SK-N-SH (cell line): ENCODE results near the gene SDCCAG8. TPM values are rescaled to one million over a fixed set of nuclear protein-coding genes. Genes with fewer than 3 reads are reported as not detected.

Experiments
- CTCF ChIA-PET: fragments of 300-600, 350-600 bp; formaldehyde crosslinking; extraction: SDS; loops from one replicate; lab custom pipeline; 2021; lab: Yijun Ruan, JAX
- POLR2A ChIA-PET: fragments of 350-600 bp; sonication (Branson Sonifier 250); formaldehyde crosslinking; extraction: SDS; loops from one replicate; lab custom pipeline; 2020; ENCODE audit warnings: antibody characterized with exemption, inconsistent platforms; lab: Yijun Ruan, JAX
- DNase-seq: peaks from one replicate; pipeline ENCODE4 v3.0.0; 2012
- H2AFZ ChIP-seq: fragments of 200-600 bp; sonication (generic); 2 replicates; pipeline ENCODE4 v1.8.1; 2016; ENCODE audit warnings: antibody characterized with exemption, mild to moderate bottlenecking, low read depth
- H3F3A ChIP-seq: fragments of 200-600 bp; sonication (generic); replicated peaks from 2 replicates; pipeline ENCODE3; 2016; ENCODE audit warnings: antibody characterized with exemption, mild to moderate bottlenecking; ENCODE audit not compliant: insufficient read depth
- H3K27ac ChIP-seq, 2 experiments: fragments of 200-500 bp in 1 of 2; fragments of 200-600 bp in 1 of 2; sonication (Bioruptor generic) in 1 of 2; sonication (generic), shearing (Covaris generic) in 1 of 2; 2 replicates each; pipeline versions ENCODE4 v1.5.1 to v1.6.1; 2014 to 2016; ENCODE audit warnings: low read depth in 2 of 2, inconsistent platforms in 1 of 2, low read length in 1 of 2, mild to moderate bottlenecking in 1 of 2, mixed read lengths in 1 of 2
- H3K27me3 ChIP-seq: fragments of 200-600 bp; sonication (generic), shearing (Covaris generic); 2 replicates; pipeline ENCODE4 v1.6.1; 2016; ENCODE audit warnings: mixed run types; ENCODE audit not compliant: insufficient read depth
- H3K36me3 ChIP-seq, 2 experiments: fragments of 200-500 bp in 1 of 2; fragments of 200-600 bp in 1 of 2; sonication (Bioruptor generic) in 1 of 2; sonication (generic) in 1 of 2; replicated peaks in 1 of 2; 2 replicates each; pipeline versions ENCODE3 to v1.5.1; 2014 to 2016; ENCODE audit warnings: low read length in 1 of 2, mild to moderate bottlenecking in 1 of 2; ENCODE audit not compliant: insufficient read depth in 2 of 2, control insufficient read depth in 1 of 2
- H3K4me1 ChIP-seq, 2 experiments: fragments of 200-500 bp in 1 of 2; fragments of 200-600 bp in 1 of 2; sonication (Bioruptor generic) in 1 of 2; sonication (generic), shearing (Covaris generic) in 1 of 2; 2 replicates each; pipeline versions ENCODE4 v1.5.1 to v1.6.1; 2014 to 2016; ENCODE audit warnings: low read depth in 1 of 2, low read length in 1 of 2, mixed run types in 1 of 2; ENCODE audit not compliant: insufficient read depth in 2 of 2, control insufficient read depth in 1 of 2
- H3K4me2 ChIP-seq: fragments of 200-600 bp; sonication (generic), shearing (Covaris generic); 2 replicates; pipeline ENCODE4 v1.6.1; 2017; ENCODE audit warnings: mixed run types
- H3K4me3 ChIP-seq, 2 experiments: fragments of 200-500 bp in 1 of 2; fragments of 200-600 bp in 1 of 2; sonication (Bioruptor generic) in 1 of 2; sonication (generic), shearing (Covaris generic) in 1 of 2; 2 replicates each; pipeline versions ENCODE4 v1.5.1 to v1.8.1; 2014 to 2016; ENCODE audit warnings: low read depth in 2 of 2, inconsistent platforms in 1 of 2, low read length in 1 of 2, mild to moderate bottlenecking in 1 of 2, mixed read lengths in 1 of 2, moderate library complexity in 1 of 2
- H3K79me2 ChIP-seq: fragments of 200-600 bp; sonication (generic); 2 replicates; pipeline ENCODE4 v1.8.1; 2017; ENCODE audit warnings: mild to moderate bottlenecking; ENCODE audit not compliant: insufficient read depth
- H3K9ac ChIP-seq: fragments of 200-600 bp; sonication (generic); 2 replicates; pipeline ENCODE4 v1.6.1; 2017; ENCODE audit warnings: mixed run types
- H3K9me2 ChIP-seq: fragments of 200-600 bp; sonication (generic); 2 replicates; pipeline ENCODE4 v1.6.1; 2017; ENCODE audit warnings: mixed run types
- H3K9me3 ChIP-seq: fragments of 200-600 bp; sonication (generic); 2 replicates; pipeline ENCODE4 v1.6.1; 2017; ENCODE audit warnings: mixed run types, mild to moderate bottlenecking, moderate library complexity
- H4K20me1 ChIP-seq: fragments of 200-600 bp; sonication (generic); 2 replicates; pipeline ENCODE4 v1.6.1; 2017; ENCODE audit warnings: mild to moderate bottlenecking, mixed run types; ENCODE audit not compliant: insufficient read depth
- ELF1 ChIP-seq: IDR thresholded peaks from 2 replicates; pipeline ENCODE4 v1.4.0; 2012
- EP300 ChIP-seq, 2 experiments: IDR thresholded peaks; 2 replicates each; pipeline versions ENCODE4 v1.4.0 to v1.6.1; 2012; ENCODE audit warnings: borderline replicate concordance in 1 of 2, low read depth in 1 of 2, low read length in 1 of 2
- EZH2phosphoT487 ChIP-seq: fragments of 200-600 bp; sonication (generic); IDR thresholded peaks from 2 replicates; pipeline ENCODE4 v1.6.1; 2017; ENCODE audit warnings: low read depth, mixed run types, mild to moderate bottlenecking, antibody characterized with exemption, moderate library complexity, borderline replicate concordance
- GABPA ChIP-seq: IDR thresholded peaks from 2 replicates; pipeline ENCODE4 v1.4.0; 2012; ENCODE audit warnings: low read depth, mild to moderate bottlenecking
- GATA2 ChIP-seq: sonication (generic); formaldehyde crosslinking; IDR thresholded peaks from 2 replicates; pipeline ENCODE4 v1.5.0; 2020; ENCODE audit warnings: mild to moderate bottlenecking, missing genetic modification reagents
- IRF3 ChIP-seq: fragments of 150-350 bp; IDR thresholded peaks from 2 replicates; pipeline ENCODE4 v1.6.1; 2016; ENCODE audit warnings: mild to moderate bottlenecking, low read depth, low read length
- JUND ChIP-seq: IDR thresholded peaks from 2 replicates; pipeline ENCODE4 v1.4.0; 2012
- MEF2A ChIP-seq: IDR thresholded peaks from 2 replicates; pipeline ENCODE4 v1.4.0; 2012; ENCODE audit warnings: low read depth, borderline replicate concordance
- NFIC ChIP-seq: IDR thresholded peaks from 2 replicates; pipeline ENCODE4 v1.4.0; 2012; ENCODE audit warnings: borderline replicate concordance
- NRF1 ChIP-seq: IDR thresholded peaks from 2 replicates; pipeline ENCODE4 v1.6.1; 2012; ENCODE audit warnings: low read depth, mild to moderate bottlenecking, low read length
- RCOR1 ChIP-seq: fragments of 150-350 bp; IDR thresholded peaks from 2 replicates; pipeline ENCODE4 v1.6.1; 2017; ENCODE audit warnings: antibody characterized with exemption, low read length
- RFX5 ChIP-seq: IDR thresholded peaks from 2 replicates; pipeline ENCODE4 v1.6.1; 2012; ENCODE audit warnings: mild to moderate bottlenecking, improper control_type of control experiment, low read length
- RXRA ChIP-seq: IDR thresholded peaks from 2 replicates; pipeline ENCODE4 v1.4.0; 2012; ENCODE audit warnings: low read depth, mild to moderate bottlenecking, borderline replicate concordance
- TCF12 ChIP-seq: IDR thresholded peaks from 2 replicates; pipeline ENCODE4 v1.4.0; 2012
- USF1 ChIP-seq: IDR thresholded peaks from 2 replicates; pipeline ENCODE4 v1.4.0; 2012; ENCODE audit warnings: low read depth, borderline replicate concordance
- USF2 ChIP-seq: fragments of 150-350 bp; IDR thresholded peaks from 2 replicates; pipeline ENCODE4 v1.6.1; 2017; ENCODE audit warnings: antibody characterized with exemption, low read length, low read depth, borderline replicate concordance
- YY1 ChIP-seq: IDR thresholded peaks from 2 replicates; pipeline ENCODE4 v1.4.0; 2012; ENCODE audit warnings: low read depth, mild to moderate bottlenecking
- WGBS: methylation state at CpG from one replicate; pipeline ENCODE4 v1.1.6; 2017; ENCODE audit warnings: low lambda C conversion rate; 5-methylcytosine and 5-hydroxymethylcytosine counted together
- polyA plus RNA-seq, 3 experiments: library from polyadenylated mRNA; depleted of rRNA; stranded (reverse); fragments of >200 nt; gene quantifications; 2 replicates each; pipeline ENCODE4 v1.2.3, GENCODE V29; 2012
- TF ChIP-seq, protein P1 (sequence below): IDR thresholded peaks from 2 replicates; pipeline ENCODE4 v1.4.0; 2012; ENCODE audit warnings: low read depth
- TF ChIP-seq, protein P2 (sequence below): IDR thresholded peaks from 2 replicates; pipeline ENCODE4; 2012

SDCCAG8 gene
- polyA plus RNA-seq, 1 of the 3 experiments (the other 2 are of a cell fraction), result 22.7 TPM

- Histone ChIP-seq H3K4me1 (peaks cover 13 to 23% of the 10 kb centered on the region in 2 experiments), H3K9ac (peak overlapping the region; percentile 34; the same call in 1 of the 2 replicates), H3K36me3 (peaks cover 40 to 47% of the 10 kb centered on the region in 2 experiments), H2AFZ (no peak overlapping the region), H3K4me3 (no peak overlapping the region), H3K4me2 (peak overlapping the region; percentile 4; the same call in 1 of the 2 replicates), H3K79me2 (peaks cover 45% of the 10 kb centered on the region), H3F3A (peaks cover 42% of the 10 kb centered on the region), H3K27me3 (no peaks in the 10 kb centered on the region), H4K20me1 (no peaks in the 10 kb centered on the region), H3K9me2 (no peaks in the 10 kb centered on the region), H3K27ac (peak overlapping the region; percentile 35 to 39; a peak in 3 of 4 replicates), H3K9me3 (peaks cover under 1% of the 10 kb centered on the region; the same call in 1 of the 2 replicates)
- ChIA-PET POLR2A (interaction anchor here (2.4 kb wide), 1 partner anchor 17 kb away, joined by 9 read pairs; the partner anchor contains the start of genes CEP170 and SDCCAG8), CTCF (interaction anchor here (0.7 to 0.9 kb wide), 2 partner anchors 24 to 748 kb away, joined by 3 to 5 read pairs; partner anchors contain the start of gene PLD5)
- DNase-seq, result no peak
- no peak for TF ChIP-seq NRF1
- no peak for TF ChIP-seq MEF2A
- TF ChIP-seq GABPA, result no peak
- TF ChIP-seq USF1, result no peak
- TF ChIP-seq RXRA, result no peak
- TF ChIP-seq NFIC, result no peak
- no peak for TF ChIP-seq IRF3
- no peak for TF ChIP-seq GATA2 (CRISPR knock-in tag)
- TF ChIP-seq, protein P1, sequence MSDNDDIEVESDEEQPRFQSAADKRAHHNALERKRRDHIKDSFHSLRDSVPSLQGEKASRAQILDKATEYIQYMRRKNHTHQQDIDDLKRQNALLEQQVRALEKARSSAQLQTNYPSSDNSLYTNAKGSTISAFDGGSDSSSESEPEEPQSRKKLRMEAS, result no peak
- TF ChIP-seq RFX5, result no peak
- no peak for TF ChIP-seq EP300 (IDR thresholded peaks at IDR 0.05; ENCODE audit: borderline replicate concordance in 1 of 2, low read depth in 1 of 2, low read length in 1 of 2)
- TF ChIP-seq EZH2phosphoT487, result no peak
- no peak for TF ChIP-seq ELF1
- no peak for TF ChIP-seq YY1
Measured at GRCh38 chr1:243272401-243272800, 16.6 kb downstream of the SDCCAG8 start.

- no peak overlapping the region for H2AFZ ChIP-seq
- ChIA-PET POLR2A (interaction anchor here (2.4 kb wide), 1 partner anchor 18 kb away, joined by 9 read pairs; the partner anchor contains the start of genes CEP170 and SDCCAG8), CTCF (no interaction called here)
- H3K4me3 ChIP-seq, result no peak overlapping the region
- 93% methylated on average over 3 of the region's 3 CpGs for WGBS
- H3K36me3 ChIP-seq, result peaks cover 51 to 52% of the 10 kb centered on the region in 2 experiments
- H3K27me3 ChIP-seq, result no peaks in the 10 kb centered on the region
- H3K9me3 ChIP-seq, result peaks cover 10% of the 10 kb centered on the region; the same call in 1 of the 2 replicates
- no peak overlapping the region for H3K4me2 ChIP-seq
- DNase-seq, result no peak
- no peak for TF ChIP-seq JUND
- no peak for TF ChIP-seq RCOR1
- TF ChIP-seq ELF1, result no peak
- no peak for TF ChIP-seq TCF12
- TF ChIP-seq RFX5, result no peak
- TF ChIP-seq, protein P2, sequence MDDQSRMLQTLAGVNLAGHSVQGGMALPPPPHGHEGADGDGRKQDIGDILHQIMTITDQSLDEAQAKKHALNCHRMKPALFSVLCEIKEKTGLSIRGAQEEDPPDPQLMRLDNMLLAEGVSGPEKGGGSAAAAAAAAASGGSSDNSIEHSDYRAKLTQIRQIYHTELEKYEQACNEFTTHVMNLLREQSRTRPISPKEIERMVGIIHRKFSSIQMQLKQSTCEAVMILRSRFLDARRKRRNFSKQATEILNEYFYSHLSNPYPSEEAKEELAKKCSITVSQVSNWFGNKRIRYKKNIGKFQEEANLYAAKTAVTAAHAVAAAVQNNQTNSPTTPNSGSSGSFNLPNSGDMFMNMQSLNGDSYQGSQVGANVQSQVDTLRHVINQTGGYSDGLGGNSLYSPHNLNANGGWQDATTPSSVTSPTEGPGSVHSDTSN, result no peak
- TF ChIP-seq USF2, result no peak
- no peaks in the 10 kb centered on the region for H3K9me2 ChIP-seq
- H4K20me1 ChIP-seq, result no peaks in the 10 kb centered on the region
- H3F3A ChIP-seq, result peaks cover 31% of the 10 kb centered on the region
- peaks cover 49% of the 10 kb centered on the region for H3K79me2 ChIP-seq
- H3K27ac ChIP-seq, result no peak overlapping the region
- H3K4me1 ChIP-seq, result peaks cover 13 to 23% of the 10 kb centered on the region in 2 experiments
- no peak overlapping the region for H3K9ac ChIP-seq
Measured at GRCh38 chr1:243273506-243273905, 17.7 kb downstream of the SDCCAG8 start.
